ENCODE measurements around the gene TCF7L2.

Gene TCF7L2

GRCh38 chr10:112918771-112919170, 31.3 kb upstream of the TCF7L2 start:
- no peaks in the 10 kb centered on the region for H3K79me2 ChIP-seq (ENCODE audit: insufficient read depth, low read length)
- no peak overlapping the region for H3K4me3 ChIP-seq (ENCODE audit: low read depth, low read length, poor library complexity, severe bottlenecking)
- H3K27me3 ChIP-seq (ENCODE audit: insufficient read depth, low read length), result no peaks in the 10 kb centered on the region
- no peak overlapping the region for H2AFZ ChIP-seq (ENCODE audit: low read length)
- H3K9ac ChIP-seq (ENCODE audit: low read length), result no peak overlapping the region
- H4K20me1 ChIP-seq (ENCODE audit: insufficient read depth, low read length), result no peaks in the 10 kb centered on the region
- no peaks in the 10 kb centered on the region for H3F3A ChIP-seq (ENCODE audit: insufficient read depth, low read length)
- H3K27ac ChIP-seq (ENCODE audit: low read depth, low read length, poor library complexity, severe bottlenecking), result no peak overlapping the region
- no peaks in the 10 kb centered on the region for H3K4me1 ChIP-seq (ENCODE audit: insufficient read depth, low read length, severe bottlenecking)
- no peaks in the 10 kb centered on the region for H3K36me3 ChIP-seq (ENCODE audit: insufficient read depth, low read length)
- no peak overlapping the region for H3K4me2 ChIP-seq (ENCODE audit: low read length)
- no peaks in the 10 kb centered on the region for H3K9me3 ChIP-seq (ENCODE audit: low read length)
- TF ChIP-seq EZH2 (IDR thresholded peaks at IDR 0.05; ENCODE audit: borderline replicate concordance, low read length) (no peak), CTCF (IDR thresholded peaks at IDR 0.05; ENCODE audit: low read length) (no peak)
- no peaks in the 10 kb centered on the region for H3K9me2 ChIP-seq (ENCODE audit: low read depth, low read length)

- Histone ChIP-seq H3K79me2 (ENCODE audit: insufficient read depth, low read length) (no peaks in the 10 kb centered on the region), H2AFZ (ENCODE audit: low read length) (no peak overlapping the region), H3K9me2 (ENCODE audit: low read depth, low read length) (no peaks in the 10 kb centered on the region), H3K9me3 (ENCODE audit: low read length) (no peaks in the 10 kb centered on the region), H3K9ac (ENCODE audit: low read length) (no peak overlapping the region), H3K4me1 (ENCODE audit: insufficient read depth, low read length, severe bottlenecking) (no peaks in the 10 kb centered on the region), H3K27ac (ENCODE audit: low read depth, low read length, poor library complexity, severe bottlenecking) (no peak overlapping the region), H3F3A (ENCODE audit: insufficient read depth, low read length) (no peaks in the 10 kb centered on the region), H3K36me3 (ENCODE audit: insufficient read depth, low read length) (no peaks in the 10 kb centered on the region), H3K27me3 (ENCODE audit: insufficient read depth, low read length) (no peaks in the 10 kb centered on the region), H3K4me2 (ENCODE audit: low read length) (no peak overlapping the region), H4K20me1 (ENCODE audit: insufficient read depth, low read length) (no peaks in the 10 kb centered on the region), H3K4me3 (ENCODE audit: low read depth, low read length, poor library complexity, severe bottlenecking) (no peak overlapping the region)
- TF ChIP-seq CTCF (IDR thresholded peaks at IDR 0.05; ENCODE audit: low read length) (no peak), EZH2 (IDR thresholded peaks at IDR 0.05; ENCODE audit: borderline replicate concordance, low read length) (no peak)
Observed at GRCh38 chr10:112919721-112920120, 30.3 kb upstream of the TCF7L2 start.

GRCh38 chr10:112926906-112927688, 22.9 kb upstream of the TCF7L2 start:
- no peak for TF ChIP-seq EZH2 (IDR thresholded peaks at IDR 0.05; ENCODE audit: borderline replicate concordance, low read length)
- TF ChIP-seq CTCF (IDR thresholded peaks at IDR 0.05; ENCODE audit: low read length), result no peak
- H2AFZ ChIP-seq (ENCODE audit: low read length), result no peak overlapping the region
- no peak overlapping the region for H3K4me3 ChIP-seq (ENCODE audit: low read depth, low read length, poor library complexity, severe bottlenecking)
- no peaks in the 10 kb centered on the region for H4K20me1 ChIP-seq (ENCODE audit: insufficient read depth, low read length)
- peaks cover 4% of the 10 kb centered on the region; the same call in 1 of the 2 replicates for H3K27me3 ChIP-seq (ENCODE audit: insufficient read depth, low read length)
- H3K27ac ChIP-seq (ENCODE audit: low read depth, low read length, poor library complexity, severe bottlenecking), result no peak overlapping the region
- H3F3A ChIP-seq (ENCODE audit: insufficient read depth, low read length), result no peaks in the 10 kb centered on the region
- H3K36me3 ChIP-seq (ENCODE audit: insufficient read depth, low read length), result no peaks in the 10 kb centered on the region; the same call in 1 of the 2 replicates
- no peak overlapping the region for H3K4me2 ChIP-seq (ENCODE audit: low read length)
- H3K9me3 ChIP-seq (ENCODE audit: low read length), result peaks cover 3% of the 10 kb centered on the region; the same call in 1 of the 2 replicates
- no peak overlapping the region for H3K9ac ChIP-seq (ENCODE audit: low read length)
- H3K4me1 ChIP-seq (ENCODE audit: insufficient read depth, low read length, severe bottlenecking), result no peaks in the 10 kb centered on the region
- H3K9me2 ChIP-seq (ENCODE audit: low read depth, low read length), result no peaks in the 10 kb centered on the region; the same call in 1 of the 2 replicates
- no peaks in the 10 kb centered on the region for H3K79me2 ChIP-seq (ENCODE audit: insufficient read depth, low read length)
